BLaER1 treated with 17β-estradiol and CSF1 and Interleukin-3, amounts not matched to agents 10 nM and 100 nM (cell line): Measurements from ENCODE around the gene MICB.
A peak's percentile ranks its signal among the peaks of the same experiment; 100 is the strongest.

Source experiments
- H3K27ac ChIP-seq, 11 experiments: shearing (Covaris generic); formaldehyde crosslinking; 2 replicates each; pipeline ENCODE4 v1.8.1; 2022
- H3K27me3 ChIP-seq, 11 experiments: shearing (Covaris generic); formaldehyde crosslinking; 2 replicates each; pipeline ENCODE4 v1.8.1; 2022
- H3K36me3 ChIP-seq, 11 experiments: shearing (Covaris generic); formaldehyde crosslinking; 2 replicates each; pipeline ENCODE4 v1.8.1; 2022
- H3K4me1 ChIP-seq, 10 experiments: shearing (Covaris generic); formaldehyde crosslinking; 2 replicates each; pipeline ENCODE4 v1.8.1; 2022
- H3K4me2 ChIP-seq, 11 experiments: shearing (Covaris generic); formaldehyde crosslinking; 2 replicates each; pipeline ENCODE4 v1.8.1; 2022
- H3K4me3 ChIP-seq, 10 experiments: shearing (Covaris generic); formaldehyde crosslinking; 2 replicates each; pipeline ENCODE4 v1.8.1; 2022
- H3K9ac ChIP-seq, 11 experiments: shearing (Covaris generic); formaldehyde crosslinking; 2 replicates each; pipeline ENCODE4 v1.8.1; 2022
- H3K9me3 ChIP-seq, 11 experiments: shearing (Covaris generic); formaldehyde crosslinking; replicated peaks in 1 of 11; 2 replicates each; pipeline ENCODE4 v1.8.1; 2022
- H4K20me1 ChIP-seq, 11 experiments: shearing (Covaris generic); formaldehyde crosslinking; 2 replicates each; pipeline ENCODE4 v1.8.1; 2022
- Cebpa-rat ChIP-seq, 11 experiments: shearing (Covaris generic); IDR thresholded peaks; 2 replicates each; pipeline ENCODE4 v1.8.1; 2022

The MICB gene

DNA sequence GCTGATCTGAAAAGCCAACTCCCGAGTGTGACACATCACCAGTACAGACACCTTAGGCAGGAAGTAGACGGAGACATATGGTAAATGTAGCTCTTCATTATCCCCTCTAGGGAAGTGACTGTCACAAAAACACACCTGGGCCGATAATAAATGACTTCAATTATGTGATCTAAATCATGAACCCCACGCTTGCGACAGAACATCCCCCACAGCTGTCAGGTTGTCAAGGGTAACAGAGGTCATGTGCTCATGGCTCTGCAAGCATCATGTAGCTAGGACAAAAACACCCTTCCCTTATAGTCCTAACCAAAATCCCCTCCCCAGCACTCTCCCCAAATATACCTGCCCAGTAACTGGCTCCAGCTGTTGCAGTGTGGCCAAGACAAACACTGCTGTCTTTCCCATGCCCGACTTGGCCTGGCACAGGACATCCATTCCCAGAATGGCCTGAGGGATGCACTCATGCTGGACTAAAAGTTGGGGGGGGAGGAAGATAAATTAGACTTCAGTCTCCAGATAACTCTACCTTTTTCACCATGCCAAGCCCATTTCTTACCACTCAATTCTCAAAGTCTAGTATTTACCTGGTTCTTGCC lies 41.0 kb downstream of the MICB start:
- Histone ChIP-seq H3K4me3 (peak overlapping the region; percentile 74 to 91 (median 86); a peak in 19 of 20 replicates), H4K20me1 (peaks cover 72 to 75% (median 73%) of the 10 kb centered on the region in 11 experiments), H3K4me1 (peaks cover 39 to 77% (median 48%) of the 10 kb centered on the region in 10 experiments), H3K9ac (peak overlapping the region; percentile 91 to 99 (median 96)), H3K27me3 (no peaks in the 10 kb centered on the region), H3K4me2 (peak overlapping the region; percentile 91 to 99 (median 98)), H3K36me3 (peaks cover 67 to 72% (median 69%) of the 10 kb centered on the region in 11 experiments), H3K27ac (peak overlapping the region in 1 of 11 experiments; percentile 1; a peak in 1 of 22 replicates), H3K9me3 (no peaks in the 10 kb centered on the region)
- no peak for TF ChIP-seq Cebpa-rat (IDR thresholded peaks at IDR 0.05)

DNA sequence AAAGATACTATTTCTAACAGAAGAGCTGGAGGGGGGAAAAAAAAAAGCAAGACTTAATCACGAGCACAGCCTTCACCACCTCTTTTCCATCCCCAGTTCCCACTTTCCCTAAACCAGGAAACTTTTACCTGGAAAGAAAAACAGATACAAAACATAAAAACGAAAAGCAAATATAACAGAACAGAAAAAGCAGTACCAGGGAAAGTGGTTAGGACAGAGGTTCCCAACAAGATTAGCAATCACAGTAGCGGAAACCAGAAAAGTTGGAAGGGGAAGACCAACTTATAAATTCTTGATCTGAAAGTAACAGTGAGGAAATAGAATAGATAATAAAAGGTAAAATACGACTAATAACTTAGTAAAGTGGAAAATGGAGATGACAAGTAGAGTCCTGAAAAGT lies 42.7 kb downstream of the MICB start:
- Histone ChIP-seq H3K27ac (peak overlapping the region; percentile 92 to 99 (median 97); a peak in 21 of 22 replicates), H3K27me3 (no peaks in the 10 kb centered on the region), H3K4me2 (peak overlapping the region; percentile 91 to 99 (median 98)), H3K36me3 (peaks cover 50 to 54% (median 52%) of the 10 kb centered on the region in 11 experiments), H4K20me1 (peaks cover 54 to 58% (median 56%) of the 10 kb centered on the region in 11 experiments), H3K9ac (peak overlapping the region; percentile 91 to 99 (median 96)), H3K4me3 (peak overlapping the region; percentile 74 to 91 (median 86)), H3K9me3 (no peaks in the 10 kb centered on the region), H3K4me1 (peaks cover 52 to 76% (median 61%) of the 10 kb centered on the region in 10 experiments)
- TF ChIP-seq Cebpa-rat (IDR thresholded peaks at IDR 0.05), result no peak

- TF ChIP-seq Cebpa-rat (IDR thresholded peaks at IDR 0.05), result no peak
- no peaks in the 10 kb centered on the region for H3K9me3 ChIP-seq
- peak overlapping the region; percentile 92 to 99 (median 97) for H3K27ac ChIP-seq
- H3K36me3 ChIP-seq, result peaks cover 44 to 49% (median 47%) of the 10 kb centered on the region in 11 experiments
- peaks cover 49 to 53% (median 51%) of the 10 kb centered on the region in 11 experiments for H4K20me1 ChIP-seq
- peaks cover 57 to 76% (median 64%) of the 10 kb centered on the region in 10 experiments for H3K4me1 ChIP-seq
- H3K4me2 ChIP-seq, result peak overlapping the region; percentile 91 to 99 (median 98)
- no peaks in the 10 kb centered on the region for H3K27me3 ChIP-seq
- H3K4me3 ChIP-seq, result peak overlapping the region; percentile 74 to 91 (median 86)
- peak overlapping the region; percentile 91 to 99 (median 96) for H3K9ac ChIP-seq
Observed at GRCh38 chr6:31541059-31541657, 43.2 kb downstream of the MICB start.

DNA sequence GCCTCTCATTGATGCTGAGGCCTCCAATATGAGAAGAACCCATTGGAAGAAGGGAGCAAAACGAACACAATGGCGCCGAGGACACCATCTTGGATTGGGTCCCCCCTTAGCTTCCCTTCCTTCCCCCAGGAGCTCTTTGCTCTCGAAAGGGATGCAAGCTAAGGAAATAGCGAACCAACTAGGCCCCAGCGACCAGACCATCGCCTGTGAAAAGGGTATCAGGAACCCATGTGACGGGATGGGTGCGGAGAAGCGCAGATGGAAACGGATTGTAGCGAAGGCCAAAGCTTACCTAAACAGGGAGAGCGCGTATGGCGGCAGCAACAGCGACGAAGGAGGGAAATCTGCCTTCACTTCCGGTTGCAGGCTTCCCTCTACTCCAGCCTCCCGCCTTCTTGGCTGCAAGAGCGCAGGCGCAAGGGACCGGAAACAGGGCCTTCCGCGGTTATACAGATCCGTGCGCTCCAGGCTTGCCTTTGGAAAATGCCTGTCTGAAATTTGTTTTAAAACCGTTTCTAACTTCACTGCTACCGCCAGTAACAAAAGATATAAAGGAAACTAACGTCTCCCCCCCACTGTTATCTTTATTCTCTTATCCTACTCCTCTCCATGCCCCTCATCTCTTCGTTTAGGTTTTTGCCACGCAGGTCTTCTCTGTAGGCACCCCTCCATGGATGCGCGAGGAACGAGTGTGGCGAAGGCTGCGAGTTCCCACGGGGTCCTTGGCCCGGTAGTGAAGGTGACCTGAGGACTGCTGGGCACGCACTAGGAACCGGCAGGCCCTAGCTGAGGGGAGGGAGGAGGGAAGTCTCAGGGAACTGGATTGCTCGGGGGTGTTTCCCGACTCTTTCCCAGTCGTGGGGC lies 43.9 kb downstream of the MICB start, which contains the start of gene DDX39B:
TSS of gene DDX39B (minus strand) at position 346 of the 864 bp plus-strand sequence. CDS start 1,471 bp downstream, outside the sequence.
- Histone ChIP-seq H3K27me3 (no peaks in the 10 kb centered on the region), H3K9me3 (no peaks in the 10 kb centered on the region), H3K4me3 (peak within 1 kb of the TSS; percentile 74 to 91 (median 86)), H3K4me2 (peak within 1 kb of the TSS; percentile 91 to 99 (median 98)), H3K27ac (peak within 1 kb of the TSS; percentile 92 to 99 (median 97)), H3K9ac (peak within 1 kb of the TSS; percentile 91 to 99 (median 96)), H3K4me1 (peaks cover 61 to 74% (median 63%) of the 10 kb centered on the region in 10 experiments), H3K36me3 (peaks cover 37 to 42% (median 40%) of the 10 kb centered on the region in 11 experiments), H4K20me1 (peaks cover 42 to 45% (median 44%) of the 10 kb centered on the region in 11 experiments)
- TF ChIP-seq Cebpa-rat (IDR thresholded peaks at IDR 0.05), result no peak

GRCh38 chr6:31543639-31544038 lies 45.7 kb downstream of the MICB start:
- Histone ChIP-seq H3K9me3 (no peaks in the 10 kb centered on the region), H3K36me3 (peaks cover 20 to 25% (median 22%) of the 10 kb centered on the region in 11 experiments), H3K9ac (peak overlapping the region in 10 of 11 experiments; percentile 91 to 99 (median 96); a peak in 9 of 22 replicates), H3K4me1 (peaks cover 61 to 71% (median 66%) of the 10 kb centered on the region in 10 experiments), H4K20me1 (peaks cover 24 to 28% (median 26%) of the 10 kb centered on the region in 11 experiments), H3K27ac (peak overlapping the region in 3 of 11 experiments; percentile 96 to 99 (median 97); a peak in 2 of 22 replicates), H3K4me3 (peak overlapping the region in 2 of 10 experiments; percentile 89 to 91; a peak in 2 of 20 replicates), H3K4me2 (peak overlapping the region; percentile 58 to 99 (median 87); a peak in 19 of 22 replicates), H3K27me3 (no peaks in the 10 kb centered on the region)
- no peak for TF ChIP-seq Cebpa-rat (IDR thresholded peaks at IDR 0.05)

GRCh38 chr6:31544676-31545075 lies 46.7 kb downstream of the MICB start:
- H3K9ac ChIP-seq, result peak overlapping the region in 9 of 11 experiments; percentile 50 to 83 (median 81); a peak in 15 of 22 replicates
- H3K4me2 ChIP-seq, result peak overlapping the region; percentile 82 to 100 (median 95); a peak in 19 of 22 replicates
- H3K27ac ChIP-seq, result peak overlapping the region in 4 of 11 experiments; percentile 25 to 63 (median 57); a peak in 7 of 22 replicates
- no peaks in the 10 kb centered on the region for H3K9me3 ChIP-seq
- peaks cover 10 to 25% (median 17%) of the 10 kb centered on the region in 11 experiments for H3K36me3 ChIP-seq
- H4K20me1 ChIP-seq, result peaks cover 14 to 17% (median 16%) of the 10 kb centered on the region in 11 experiments
- no peak overlapping the region for H3K4me3 ChIP-seq
- H3K27me3 ChIP-seq, result no peaks in the 10 kb centered on the region
- peaks cover 61 to 71% (median 66%) of the 10 kb centered on the region in 10 experiments for H3K4me1 ChIP-seq
- TF ChIP-seq Cebpa-rat (IDR thresholded peaks at IDR 0.05), result no peak

DNA sequence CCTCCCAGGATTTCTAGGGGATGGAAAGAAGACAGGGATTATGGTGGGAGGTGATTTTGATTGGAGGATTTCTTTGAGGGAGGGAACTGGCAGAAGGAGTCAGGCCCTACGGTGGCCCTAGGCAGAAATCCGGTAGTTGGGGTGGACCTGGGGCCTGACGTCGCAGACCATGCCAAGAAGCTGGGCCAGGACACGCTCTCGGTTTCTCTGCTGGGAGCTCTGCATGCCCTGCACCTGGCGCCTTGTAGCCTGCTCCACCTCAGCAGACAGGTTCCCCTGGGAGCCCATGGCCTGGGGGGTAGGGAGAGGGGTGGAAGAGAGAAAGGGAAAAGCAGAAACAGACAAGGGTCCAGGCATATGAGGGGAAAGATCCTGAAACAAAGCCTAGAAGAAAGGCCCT lies 47.3 kb downstream of the MICB start:
- no peak for TF ChIP-seq Cebpa-rat (IDR thresholded peaks at IDR 0.05)
- no peaks in the 10 kb centered on the region for H3K27me3 ChIP-seq
- H3K4me3 ChIP-seq, result peak overlapping the region in 6 of 10 experiments; percentile 58 to 70 (median 62); a peak in 7 of 20 replicates
- H3K27ac ChIP-seq, result peak overlapping the region in 9 of 11 experiments; percentile 2 to 63 (median 56); a peak in 16 of 22 replicates
- H3K9ac ChIP-seq, result peak overlapping the region; percentile 41 to 83 (median 80); a peak in 19 of 22 replicates
- H3K9me3 ChIP-seq, result no peaks in the 10 kb centered on the region
- peaks cover 59 to 70% (median 66%) of the 10 kb centered on the region in 10 experiments for H3K4me1 ChIP-seq
- peaks cover 8 to 11% (median 10%) of the 10 kb centered on the region in 11 experiments for H4K20me1 ChIP-seq
- peaks cover 4 to 25% (median 17%) of the 10 kb centered on the region in 11 experiments for H3K36me3 ChIP-seq
- peak overlapping the region; percentile 82 to 100 (median 95) for H3K4me2 ChIP-seq
